PC-9 (cell line): ENCODE results near the gene TRPC4AP. TPM values are rescaled to one million over a fixed set of nuclear protein-coding genes. Genes with fewer than 3 reads are reported as not detected.

ENCODE experiments used
- BruUV-seq: library from RNA; stranded (reverse); fragments of 400-500 nt; replicated peaks from 2 replicates; lab custom pipeline; 2021; lab: Mats Ljungman, UMichigan
- CTCF ChIA-PET: fragments of 300-600 bp; sonication (Branson Sonifier 250); formaldehyde crosslinking; loops from one replicate; lab custom pipeline; 2022; ENCODE audit warnings: antibody characterized with exemption; lab: Charles Lee
- POLR2A ChIA-PET: fragments of 300-600 bp; sonication (Branson Sonifier 250); formaldehyde crosslinking; loops from one replicate; lab custom pipeline; 2022; ENCODE audit warnings: antibody characterized with exemption; ENCODE audit not compliant: unreplicated experiment; lab: Charles Lee
- DNase-seq, 2 experiments: peaks; one replicate each; pipeline versions ENCODE4 v3.0.0 to v3.0.0-alpha.2; 2015 to 2022; ENCODE audit warnings: mixed read lengths in 1 of 2
- H2AFZ ChIP-seq: fragments of 200-600 bp; sonication (generic); 2 replicates; pipeline ENCODE4 v1.8.1; 2017; ENCODE audit warnings: antibody characterized with exemption
- H3F3A ChIP-seq: fragments of 200-600 bp; sonication (generic); 2 replicates; pipeline ENCODE4 v1.8.1; 2017; ENCODE audit warnings: antibody characterized with exemption, mild to moderate bottlenecking, low read depth; ENCODE audit not compliant: insufficient read depth
- H3K27ac ChIP-seq: fragments of 200-600 bp; sonication (generic); 2 replicates; pipeline ENCODE4 v1.6.1; 2016; ENCODE audit warnings: mixed run types
- H3K27me3 ChIP-seq: fragments of 200-600 bp; sonication (generic); 2 replicates; pipeline ENCODE4 v1.6.1; 2016; ENCODE audit warnings: low read depth, mixed run types; ENCODE audit not compliant: insufficient read depth
- H3K36me3 ChIP-seq: fragments of 200-600 bp; sonication (generic); 2 replicates; pipeline ENCODE4 v1.6.1; 2016; ENCODE audit warnings: low read depth, mixed run types
- H3K4me1 ChIP-seq: fragments of 200-600 bp; sonication (generic); replicated peaks from 2 replicates; pipeline ENCODE4 v1.6.1; 2016; ENCODE audit warnings: mixed run types; ENCODE audit not compliant: insufficient read depth
- H3K4me2 ChIP-seq: fragments of 200-600 bp; sonication (generic); 2 replicates; pipeline ENCODE4 v1.6.1; 2017; ENCODE audit warnings: mixed run types
- H3K4me3 ChIP-seq: fragments of 200-600 bp; sonication (generic); 2 replicates; pipeline ENCODE4 v1.6.1; 2016; ENCODE audit warnings: mixed run types
- H3K79me2 ChIP-seq: fragments of 200-600 bp; sonication (generic); 2 replicates; pipeline ENCODE4 v1.6.1; 2017; ENCODE audit warnings: low read depth, mixed run types
- H3K9me2 ChIP-seq: fragments of 200-600 bp; sonication (generic); 2 replicates; pipeline ENCODE4 v1.8.1; 2017; ENCODE audit warnings: mild to moderate bottlenecking; ENCODE audit not compliant: insufficient read depth
- H3K9me3 ChIP-seq: fragments of 200-600 bp; sonication (generic); 2 replicates; pipeline ENCODE4 v1.8.1; 2016; ENCODE audit warnings: low read depth; ENCODE audit not compliant: insufficient read depth
- H4K20me1 ChIP-seq: fragments of 200-600 bp; sonication (generic); 2 replicates; pipeline ENCODE4 v1.8.1; 2017; ENCODE audit not compliant: insufficient read depth
- CTCF ChIP-seq: fragments of 200-600 bp; sonication (generic); conservative IDR thresholded peaks from 2 replicates; pipeline ENCODE4 v1.6.1; 2017; ENCODE audit warnings: mixed run types, antibody characterized with exemption, mild to moderate bottlenecking, moderate library complexity
- EZH2 ChIP-seq: fragments of 200-600 bp; sonication (generic); IDR thresholded peaks from 2 replicates; pipeline ENCODE4 v1.8.0; 2017; ENCODE audit warnings: antibody characterized with exemption, low read depth
- intact Hi-C: fragments of 100-400 bp; cut with micrococcal nuclease; formaldehyde crosslinking; loops from one replicate; pipeline ENCODE4 v1.10.0; 2022; ENCODE audit not compliant: unreplicated experiment
- total RNA-seq: library from RNA; stranded (reverse); gene quantifications from 2 replicates; pipeline ENCODE4 v1.2.3, GENCODE V29; 2021

The TRPC4AP gene
- total RNA-seq, 1 experiment from 2014 or later = 51.0 TPM

- Histone ChIP-seq H3K9me3 (no peaks in the 10 kb centered on the region), H3K4me3 (no peak overlapping the region), H3F3A (no peaks in the 10 kb centered on the region; the same call in 1 of the 2 replicates), H2AFZ (no peak overlapping the region), H3K36me3 (no peaks in the 10 kb centered on the region), H3K79me2 (no peaks in the 10 kb centered on the region), H3K27ac (no peak overlapping the region), H3K9me2 (no peaks in the 10 kb centered on the region), H3K4me2 (no peak overlapping the region), H4K20me1 (no peaks in the 10 kb centered on the region), H3K27me3 (no peaks in the 10 kb centered on the region), H3K4me1 (no peaks in the 10 kb centered on the region)
- TF ChIP-seq CTCF (no peak), EZH2 (no peak)
- intact Hi-C loops = no loop called here
- ChIA-PET POLR2A (no interaction called here), CTCF (no interaction called here)
- BruUV-seq = no TSS peak
- DNase-seq = no peak
Observed at GRCh38 chr20:34977365-34978091, 115.1 kb downstream of the TRPC4AP start.

DNA sequence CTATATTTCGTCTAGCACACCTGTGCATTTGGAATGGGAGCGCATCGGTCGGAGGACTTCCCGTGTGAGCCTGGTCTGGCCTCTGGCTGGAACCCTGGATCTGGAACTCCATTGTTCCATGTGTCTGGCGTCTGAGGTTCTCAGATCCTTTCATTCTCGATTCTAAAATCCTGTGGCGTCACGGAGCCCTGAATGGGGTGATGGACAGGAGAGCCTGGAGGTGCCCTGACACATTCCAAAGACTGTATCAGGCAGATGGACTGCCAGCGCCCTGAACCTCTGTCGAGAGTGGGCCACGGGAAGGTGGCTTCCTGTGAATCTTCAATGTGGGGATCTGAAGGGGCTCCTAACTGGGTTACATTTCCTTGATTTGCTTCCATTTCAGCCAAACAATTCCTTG lies 116.3 kb downstream of the TRPC4AP start:
- no peaks in the 10 kb centered on the region for H4K20me1 ChIP-seq
- no peaks in the 10 kb centered on the region for H3K9me2 ChIP-seq
- TF ChIP-seq EZH2 (no peak), CTCF (no peak)
- POLR2A ChIA-PET = no interaction called here
- no peaks in the 10 kb centered on the region for H3K27me3 ChIP-seq
- H3K4me2 ChIP-seq = no peak overlapping the region
- H3K4me3 ChIP-seq = no peak overlapping the region
- intact Hi-C loops = no loop called here
- no peaks in the 10 kb centered on the region for H3K4me1 ChIP-seq
- H3K9me3 ChIP-seq = no peaks in the 10 kb centered on the region
- no peaks in the 10 kb centered on the region; the same call in 1 of the 2 replicates for H3F3A ChIP-seq
- H3K79me2 ChIP-seq = no peaks in the 10 kb centered on the region
- no peaks in the 10 kb centered on the region for H3K36me3 ChIP-seq
- CTCF ChIA-PET = no interaction called here
- no peak for DNase-seq
- H3K27ac ChIP-seq = no peak overlapping the region
- no TSS peak for BruUV-seq
- no peak overlapping the region for H2AFZ ChIP-seq

DNA sequence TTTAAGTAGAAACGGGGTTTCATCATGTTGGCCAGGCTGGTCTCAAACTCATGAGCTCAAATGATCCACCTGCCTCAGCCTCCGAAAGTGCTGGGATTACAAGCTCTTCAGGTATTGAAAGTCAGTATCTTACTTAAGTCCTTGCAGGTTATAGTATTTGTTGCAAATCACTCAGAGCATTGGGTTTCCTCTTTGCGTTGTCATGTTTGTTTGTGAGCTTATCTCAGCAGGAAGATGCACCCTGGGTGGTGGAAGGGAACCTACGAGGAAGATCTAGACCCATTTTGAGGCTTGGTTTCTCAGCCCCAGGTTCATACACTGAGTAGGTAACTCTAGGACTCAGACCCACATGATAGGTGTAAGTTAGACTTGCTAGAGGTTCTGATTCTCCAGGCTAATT lies 118.4 kb downstream of the TRPC4AP start:
- H3K4me2 ChIP-seq = no peak overlapping the region
- CTCF ChIA-PET = interaction anchor here (0.6 kb wide), 1 partner anchor 174 kb away, joined by 3 read pairs; no protein-coding TSS in a partner anchor
- H4K20me1 ChIP-seq = no peaks in the 10 kb centered on the region
- intact Hi-C loops = no loop called here
- BruUV-seq = no TSS peak
- DNase-seq = no peak
- TF ChIP-seq CTCF (no peak), EZH2 (no peak)
- no peaks in the 10 kb centered on the region for H3K4me1 ChIP-seq
- H3K27ac ChIP-seq = no peak overlapping the region
- POLR2A ChIA-PET = no interaction called here
- H3K27me3 ChIP-seq = no peaks in the 10 kb centered on the region
- no peaks in the 10 kb centered on the region; the same call in 1 of the 2 replicates for H3F3A ChIP-seq
- H3K4me3 ChIP-seq = no peak overlapping the region
- H3K9me3 ChIP-seq = no peaks in the 10 kb centered on the region
- no peak overlapping the region for H2AFZ ChIP-seq
- no peaks in the 10 kb centered on the region for H3K79me2 ChIP-seq
- H3K9me2 ChIP-seq = no peaks in the 10 kb centered on the region
- no peaks in the 10 kb centered on the region for H3K36me3 ChIP-seq
